HCT116 (cell line): ENCODE results near the gene CAMK2D. TPM values are rescaled to one million over a fixed set of nuclear protein-coding genes. Genes with fewer than 3 reads are reported as not detected.
A peak's percentile ranks its signal among the peaks of the same experiment; 100 is the strongest.

Source experiments
- ATAC-seq: fragments of 200-7000 bp; cut with Tn5 transposase; 2 replicates; pipeline ENCODE4 v1.9.1; 2020; ENCODE audit warnings: mild to moderate bottlenecking, moderate library complexity
- BruUV-seq: library from RNA; stranded (reverse); fragments of 400-500 nt; replicated peaks from 2 replicates; lab custom pipeline; 2021; lab: Mats Ljungman, UMichigan
- CTCF ChIA-PET: fragments of 300-600 bp; sonication (Branson Sonifier 250); formaldehyde crosslinking; loops from one replicate; lab custom pipeline; 2021; ENCODE audit warnings: antibody characterized with exemption; lab: Charles Lee
- POLR2A ChIA-PET: fragments of 300-600, 350-600 bp; sonication (Branson Sonifier 250); formaldehyde crosslinking; loops from one replicate; lab custom pipeline; 2021; ENCODE audit warnings: antibody characterized with exemption; lab: Charles Lee
- RAD21 ChIA-PET, 2 experiments: fragments of 300-600 bp; sonication (Branson Sonifier 250); formaldehyde crosslinking; loops; one replicate each; lab custom pipeline; 2023; ENCODE audit warnings: low total read pairs in 2 of 2; ENCODE audit not compliant: uncharacterized antibody in 2 of 2, unreplicated experiment in 2 of 2, low non-redundant PET in 1 of 2; lab: Charles Lee
- DNase-seq: peaks from one replicate; pipeline ENCODE4 v3.0.0-alpha.2; 2010; ENCODE audit warnings: low read depth, low spot score
- H2AFZ ChIP-seq: fragments of 200-600 bp; shearing (Covaris generic), sonication (generic); 2 replicates; pipeline ENCODE4 v1.6.1; 2017; ENCODE audit warnings: low read depth, mixed run types, mixed read lengths, antibody characterized with exemption, low read length; ENCODE audit not compliant: poor library complexity, severe bottlenecking
- H3K27ac ChIP-seq: 2 replicates; pipeline ENCODE4 v1.5.1; 2012; ENCODE audit warnings: low read depth, low read length
- H3K27me3 ChIP-seq: fragments of 200-600 bp; sonication (generic); 2 replicates; pipeline ENCODE4 v1.6.1; 2016; ENCODE audit warnings: mixed run types, low read length, mixed read lengths; ENCODE audit not compliant: insufficient read depth
- H3K36me3 ChIP-seq, 2 experiments: fragments of 200-500 bp in 1 of 2; fragments of 200-600 bp in 1 of 2; sonication (Bioruptor generic) in 1 of 2; sonication (generic) in 1 of 2; 2 replicates each; pipeline versions ENCODE4 v1.5.1 to v1.6.1; 2014 to 2016; ENCODE audit warnings: low read length in 2 of 2, inconsistent platforms in 1 of 2, mixed read lengths in 1 of 2, mixed run types in 1 of 2; ENCODE audit not compliant: insufficient read depth in 2 of 2, control insufficient read depth in 1 of 2
- H3K4me1 ChIP-seq, 2 experiments: fragments of 200-600 bp in 1 of 2; sonication (generic) in 1 of 2; 2 replicates each; pipeline versions ENCODE4 v1.5.1 to v1.6.1; 2012 to 2017; ENCODE audit warnings: low read length in 2 of 2, inconsistent platforms in 1 of 2, mild to moderate bottlenecking in 1 of 2, mixed read lengths in 1 of 2, mixed run types in 1 of 2, moderate library complexity in 1 of 2; ENCODE audit not compliant: insufficient read depth in 2 of 2, control insufficient read depth in 1 of 2
- H3K4me2 ChIP-seq: fragments of 200-600 bp; sonication (generic); 2 replicates; pipeline ENCODE4 v1.6.1; 2017; ENCODE audit warnings: mixed run types, low read length, mixed read lengths
- H3K4me3 ChIP-seq, 2 experiments: fragments of 200-600 bp in 1 of 2; sonication (generic) in 1 of 2; replicated peaks in 1 of 2; 2 replicates each; pipeline ENCODE4 v1.5.1; 2011 to 2016; ENCODE audit warnings: low read length in 2 of 2, control low read depth in 1 of 2, low read depth in 1 of 2, mild to moderate bottlenecking in 1 of 2, mixed read lengths in 1 of 2, mixed run types in 1 of 2
- H3K79me2 ChIP-seq: fragments of 200-600 bp; sonication (generic); 2 replicates; pipeline ENCODE4 v1.6.1; 2017; ENCODE audit warnings: mild to moderate bottlenecking, mixed run types, low read length, moderate library complexity, mixed read lengths; ENCODE audit not compliant: insufficient read depth
- H3K9ac ChIP-seq: fragments of 200-600 bp; sonication (generic); 2 replicates; pipeline ENCODE4 v1.6.1; 2016; ENCODE audit warnings: low read length, mixed read lengths
- H3K9me2 ChIP-seq: fragments of 200-600 bp; sonication (generic), shearing (Covaris generic); 2 replicates; pipeline ENCODE4 v1.6.1; 2017; ENCODE audit warnings: mixed run types, mild to moderate bottlenecking, moderate library complexity; ENCODE audit not compliant: insufficient read depth
- H3K9me3 ChIP-seq, 2 experiments: fragments of 200-500 bp in 1 of 2; fragments of 200-600 bp in 1 of 2; sonication (Bioruptor generic) in 1 of 2; sonication (generic) in 1 of 2; 2 replicates each; pipeline ENCODE4 v1.6.1; 2014 to 2017; ENCODE audit warnings: low read length in 2 of 2, mixed read lengths in 2 of 2, inconsistent platforms in 1 of 2, low read depth in 1 of 2, mild to moderate bottlenecking in 1 of 2, mixed run types in 1 of 2, moderate library complexity in 1 of 2; ENCODE audit not compliant: control insufficient read depth in 1 of 2, insufficient read depth in 1 of 2
- H4K20me1 ChIP-seq: fragments of 200-600 bp; sonication (generic), shearing (Covaris generic); 2 replicates; pipeline ENCODE4 v1.6.1; 2017; ENCODE audit warnings: mixed run types, mild to moderate bottlenecking, moderate library complexity; ENCODE audit not compliant: insufficient read depth
- EGR1 ChIP-seq: IDR thresholded peaks from 2 replicates; pipeline ENCODE4 v1.6.1; 2012; ENCODE audit warnings: low read depth
- ELF1 ChIP-seq: IDR thresholded peaks from 2 replicates; pipeline ENCODE4 v1.6.1; 2012; ENCODE audit warnings: low read depth, borderline replicate concordance
- EZH2 ChIP-seq: fragments of 200-600 bp; sonication (generic); IDR thresholded peaks from 2 replicates; pipeline ENCODE4 v1.6.1; 2017; ENCODE audit warnings: antibody characterized with exemption, mixed run types
- FOSL1 ChIP-seq: IDR thresholded peaks from 2 replicates; pipeline ENCODE4 v1.6.1; 2012; ENCODE audit warnings: low read depth
- JUND ChIP-seq: IDR thresholded peaks from 2 replicates; pipeline ENCODE4 v1.6.1; 2012
- POLR2A ChIP-seq: IDR thresholded peaks from 2 replicates; pipeline ENCODE4 v1.7.0; 2011; ENCODE audit warnings: borderline replicate concordance; ENCODE audit not compliant: insufficient read depth, insufficient read length; ENCODE audit errors: extremely low read depth
- SIN3A ChIP-seq: IDR thresholded peaks from 2 replicates; pipeline ENCODE4 v1.6.1; 2012; ENCODE audit warnings: low read depth
- SP1 ChIP-seq: IDR thresholded peaks from 2 replicates; pipeline ENCODE4 v1.6.1; 2012; ENCODE audit warnings: low read depth
- intact Hi-C: fragments of 100-400 bp; cut with micrococcal nuclease; formaldehyde crosslinking; loops from 2 replicates; pipeline ENCODE4 v1.10.0; 2022
- total RNA-seq: library from RNA; stranded (reverse); gene quantifications from one replicate; pipeline ENCODE4 v1.2.1, GENCODE V29; 2021; ENCODE audit not compliant: unreplicated experiment
- TF ChIP-seq, protein P1 (sequence below), 3 experiments: fragments of 200-600 bp in 1 of 3; sonication (generic) in 1 of 3; IDR thresholded peaks in 2 of 3; conservative IDR thresholded peaks in 1 of 3; 2 replicates each; pipeline ENCODE4 v1.5.1; 2012 to 2017; ENCODE audit warnings: low read depth in 2 of 3, low read length in 2 of 3, antibody characterized with exemption in 1 of 3, borderline replicate concordance in 1 of 3, control low read depth in 1 of 3, mild to moderate bottlenecking in 1 of 3, mixed read lengths in 1 of 3, mixed run types in 1 of 3, moderate library complexity in 1 of 3; ENCODE audit not compliant: insufficient read depth in 1 of 3
- TF ChIP-seq, protein P2 (sequence below): IDR thresholded peaks from 2 replicates; pipeline ENCODE4 v1.6.1; 2012
- TF ChIP-seq, protein P3 (sequence below): IDR thresholded peaks from 2 replicates; pipeline ENCODE4 v1.6.1; 2011; ENCODE audit warnings: mild to moderate bottlenecking, low read length, moderate library complexity; ENCODE audit not compliant: insufficient replicate concordance; ENCODE audit errors: extremely low read depth

Gene CAMK2D
- total RNA-seq, 1 experiment from 2014 or later: 67.0 TPM

DNA sequence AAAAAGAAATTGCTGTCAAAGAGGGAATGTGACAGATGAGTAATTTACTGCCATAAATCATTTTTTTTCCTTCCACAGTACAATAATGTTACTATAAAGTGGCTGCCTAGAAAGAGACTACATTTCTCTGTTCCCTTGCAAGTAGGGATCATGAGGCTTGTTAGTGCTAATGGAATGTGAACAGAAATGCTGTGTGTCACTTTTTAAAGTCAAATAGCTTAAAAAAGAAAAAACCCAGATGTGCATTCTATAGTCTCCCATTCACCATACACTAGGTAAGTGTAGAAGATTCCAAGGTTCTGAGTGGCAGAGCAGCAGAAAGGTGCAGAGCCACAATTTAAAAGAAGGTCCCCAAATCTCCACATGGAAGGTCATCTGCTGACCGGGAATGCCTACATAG lies 328.4 kb downstream of the CAMK2D start:
- H3K9me3 ChIP-seq: no peaks in the 10 kb centered on the region
- no peaks in the 10 kb centered on the region for H4K20me1 ChIP-seq
- H3K9ac ChIP-seq: no peak overlapping the region
- CTCF ChIA-PET: no interaction called here
- peak overlapping the region; percentile 37 for H3K4me2 ChIP-seq
- no TSS peak for BruUV-seq
- H3K4me1 ChIP-seq: peaks cover 37 to 55% of the 10 kb centered on the region in 2 experiments
- DNase-seq: no peak
- TF ChIP-seq, protein P1, sequence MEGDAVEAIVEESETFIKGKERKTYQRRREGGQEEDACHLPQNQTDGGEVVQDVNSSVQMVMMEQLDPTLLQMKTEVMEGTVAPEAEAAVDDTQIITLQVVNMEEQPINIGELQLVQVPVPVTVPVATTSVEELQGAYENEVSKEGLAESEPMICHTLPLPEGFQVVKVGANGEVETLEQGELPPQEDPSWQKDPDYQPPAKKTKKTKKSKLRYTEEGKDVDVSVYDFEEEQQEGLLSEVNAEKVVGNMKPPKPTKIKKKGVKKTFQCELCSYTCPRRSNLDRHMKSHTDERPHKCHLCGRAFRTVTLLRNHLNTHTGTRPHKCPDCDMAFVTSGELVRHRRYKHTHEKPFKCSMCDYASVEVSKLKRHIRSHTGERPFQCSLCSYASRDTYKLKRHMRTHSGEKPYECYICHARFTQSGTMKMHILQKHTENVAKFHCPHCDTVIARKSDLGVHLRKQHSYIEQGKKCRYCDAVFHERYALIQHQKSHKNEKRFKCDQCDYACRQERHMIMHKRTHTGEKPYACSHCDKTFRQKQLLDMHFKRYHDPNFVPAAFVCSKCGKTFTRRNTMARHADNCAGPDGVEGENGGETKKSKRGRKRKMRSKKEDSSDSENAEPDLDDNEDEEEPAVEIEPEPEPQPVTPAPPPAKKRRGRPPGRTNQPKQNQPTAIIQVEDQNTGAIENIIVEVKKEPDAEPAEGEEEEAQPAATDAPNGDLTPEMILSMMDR (IDR thresholded peaks at IDR 0.05 in 2 of 3, conservative IDR thresholded peaks at IDR 0.05 in 1 of 3; ENCODE audit: borderline replicate concordance in 1 of 3, insufficient read depth in 1 of 3, low read depth in 2 of 3, low read length in 2 of 3): no peak
- TF ChIP-seq EZH2 (no peak), ELF1 (no peak), SP1 (peak; percentile 27; the same call in 1 of the 2 replicates), SIN3A (no peak), FOSL1 (0 out of 2 replicates have a peak, but pooled peaks have one; percentile 16)
- TF ChIP-seq, all 23 proteins: peak for 2
- Histone ChIP-seq H3K36me3 (no peaks in the 10 kb centered on the region), H3K27me3 (no peaks in the 10 kb centered on the region), H3K9me2 (no peaks in the 10 kb centered on the region), H3K27ac (peak overlapping the region; percentile 23; the same call in 1 of the 2 replicates), H3K4me3 (no peak overlapping the region), H2AFZ (no peak overlapping the region), H3K79me2 (no peaks in the 10 kb centered on the region)
- intact Hi-C loops: no loop called here
- ATAC-seq: peak; percentile 18; the same call in 1 of the 2 replicates
- RAD21 ChIA-PET: no interaction called here
- POLR2A ChIA-PET: interaction anchor here (0.7 to 1.9 kb wide), 3 partner anchors 29 to 67 kb away, joined by 3 to 5 read pairs (median 4); no protein-coding TSS in a partner anchor

DNA sequence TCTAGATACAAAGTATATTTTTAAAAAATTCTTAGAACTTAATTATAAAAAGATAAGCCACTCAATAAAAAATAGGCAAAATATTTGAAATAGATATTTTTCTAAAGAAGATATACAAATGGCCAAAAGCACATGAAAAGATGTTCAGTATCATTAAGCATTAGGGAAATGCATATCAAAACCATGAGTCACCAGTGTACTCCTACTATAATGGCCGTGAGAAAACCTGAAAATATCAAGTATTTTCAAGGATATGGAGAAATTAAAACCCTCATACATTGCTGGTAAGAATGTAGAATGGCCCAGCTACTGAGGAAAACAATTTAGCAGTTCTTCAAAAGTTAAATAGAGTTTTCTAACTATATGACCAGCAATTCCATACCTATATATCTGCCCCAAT lies 337.9 kb downstream of the CAMK2D start:
- Histone ChIP-seq H3K4me2 (no peak overlapping the region), H3K4me3 (no peak overlapping the region), H2AFZ (no peak overlapping the region), H3K36me3 (no peaks in the 10 kb centered on the region), H3K27me3 (no peaks in the 10 kb centered on the region), H4K20me1 (no peaks in the 10 kb centered on the region), H3K9ac (no peak overlapping the region), H3K4me1 (no peaks in the 10 kb centered on the region), H3K27ac (no peak overlapping the region), H3K9me3 (peaks cover 6 to 12% of the 10 kb centered on the region in 2 experiments; a peak in 2 of 4 replicates), H3K79me2 (no peaks in the 10 kb centered on the region), H3K9me2 (no peaks in the 10 kb centered on the region)
- intact Hi-C loops: no loop called here
- TF ChIP-seq FOSL1 (no peak), POLR2A (no peak), JUND (no peak), EGR1 (no peak)
- TF ChIP-seq, protein P2, sequence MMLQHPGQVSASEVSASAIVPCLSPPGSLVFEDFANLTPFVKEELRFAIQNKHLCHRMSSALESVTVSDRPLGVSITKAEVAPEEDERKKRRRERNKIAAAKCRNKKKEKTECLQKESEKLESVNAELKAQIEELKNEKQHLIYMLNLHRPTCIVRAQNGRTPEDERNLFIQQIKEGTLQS: no peak
- TF ChIP-seq, protein P3, sequence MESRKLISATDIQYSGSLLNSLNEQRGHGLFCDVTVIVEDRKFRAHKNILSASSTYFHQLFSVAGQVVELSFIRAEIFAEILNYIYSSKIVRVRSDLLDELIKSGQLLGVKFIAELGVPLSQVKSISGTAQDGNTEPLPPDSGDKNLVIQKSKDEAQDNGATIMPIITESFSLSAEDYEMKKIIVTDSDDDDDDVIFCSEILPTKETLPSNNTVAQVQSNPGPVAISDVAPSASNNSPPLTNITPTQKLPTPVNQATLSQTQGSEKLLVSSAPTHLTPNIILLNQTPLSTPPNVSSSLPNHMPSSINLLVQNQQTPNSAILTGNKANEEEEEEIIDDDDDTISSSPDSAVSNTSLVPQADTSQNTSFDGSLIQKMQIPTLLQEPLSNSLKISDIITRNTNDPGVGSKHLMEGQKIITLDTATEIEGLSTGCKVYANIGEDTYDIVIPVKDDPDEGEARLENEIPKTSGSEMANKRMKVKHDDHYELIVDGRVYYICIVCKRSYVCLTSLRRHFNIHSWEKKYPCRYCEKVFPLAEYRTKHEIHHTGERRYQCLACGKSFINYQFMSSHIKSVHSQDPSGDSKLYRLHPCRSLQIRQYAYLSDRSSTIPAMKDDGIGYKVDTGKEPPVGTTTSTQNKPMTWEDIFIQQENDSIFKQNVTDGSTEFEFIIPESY: no peak
- TF ChIP-seq, protein P1 (IDR thresholded peaks at IDR 0.05 in 2 of 3, conservative IDR thresholded peaks at IDR 0.05 in 1 of 3; ENCODE audit: borderline replicate concordance in 1 of 3, insufficient read depth in 1 of 3, low read depth in 2 of 3, low read length in 2 of 3): no peak
- BruUV-seq: no TSS peak
- ATAC-seq (no peak), DNase-seq (no peak)
- CTCF ChIA-PET: no interaction called here
- POLR2A ChIA-PET: no interaction called here
- RAD21 ChIA-PET: no interaction called here
